Fibroblast of skin of abdomen (primary cell): ENCODE data around the gene CXCL9.
A peak's percentile ranks its signal among the peaks of the same experiment; 100 is the strongest.
"Not testable (repeated sequence)": the region's sequence is repeated elsewhere in the genome, so short reads cannot be mapped to it uniquely, and the experiment has no call there.

Experiments used
- DNase-seq: peaks from one replicate; pipeline ENCODE4 v3.0.0-alpha.2; 2013

The CXCL9 gene

DNA sequence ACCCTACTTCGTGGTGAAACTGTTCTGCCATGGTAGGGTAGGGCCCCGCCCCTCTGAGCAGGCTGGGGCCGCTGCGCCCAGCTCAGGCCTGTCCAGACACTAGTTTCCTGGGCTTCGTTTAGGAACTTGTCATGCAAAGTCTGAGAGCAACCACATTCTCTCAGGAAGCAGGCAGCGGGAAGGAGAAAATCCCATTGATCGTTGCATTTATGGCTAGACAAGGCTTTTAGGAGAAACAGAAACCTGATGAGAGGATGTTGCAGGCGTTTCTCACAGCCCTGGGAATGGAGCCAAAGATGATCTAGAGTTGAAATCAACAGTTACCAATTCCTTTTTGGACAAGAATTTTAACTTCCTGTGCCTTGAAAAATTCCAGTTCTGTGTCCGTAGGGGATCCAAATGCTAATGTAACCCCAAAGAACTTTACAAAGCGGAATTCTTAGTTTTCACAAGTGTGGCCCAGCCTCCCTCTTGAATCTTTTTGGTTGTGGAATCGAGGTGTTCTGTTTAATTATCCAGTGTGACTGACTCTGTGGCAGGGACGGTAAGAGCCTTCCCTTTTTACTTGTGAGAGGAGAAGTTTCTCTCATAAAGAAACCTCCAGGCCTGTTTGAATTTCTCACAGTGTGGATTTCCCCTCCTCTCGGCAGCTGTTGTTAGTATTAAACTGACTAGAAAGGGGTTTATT, 4.5 kb upstream of the CXCL9 start:
- peak; percentile 83 for DNase-seq

DNA sequence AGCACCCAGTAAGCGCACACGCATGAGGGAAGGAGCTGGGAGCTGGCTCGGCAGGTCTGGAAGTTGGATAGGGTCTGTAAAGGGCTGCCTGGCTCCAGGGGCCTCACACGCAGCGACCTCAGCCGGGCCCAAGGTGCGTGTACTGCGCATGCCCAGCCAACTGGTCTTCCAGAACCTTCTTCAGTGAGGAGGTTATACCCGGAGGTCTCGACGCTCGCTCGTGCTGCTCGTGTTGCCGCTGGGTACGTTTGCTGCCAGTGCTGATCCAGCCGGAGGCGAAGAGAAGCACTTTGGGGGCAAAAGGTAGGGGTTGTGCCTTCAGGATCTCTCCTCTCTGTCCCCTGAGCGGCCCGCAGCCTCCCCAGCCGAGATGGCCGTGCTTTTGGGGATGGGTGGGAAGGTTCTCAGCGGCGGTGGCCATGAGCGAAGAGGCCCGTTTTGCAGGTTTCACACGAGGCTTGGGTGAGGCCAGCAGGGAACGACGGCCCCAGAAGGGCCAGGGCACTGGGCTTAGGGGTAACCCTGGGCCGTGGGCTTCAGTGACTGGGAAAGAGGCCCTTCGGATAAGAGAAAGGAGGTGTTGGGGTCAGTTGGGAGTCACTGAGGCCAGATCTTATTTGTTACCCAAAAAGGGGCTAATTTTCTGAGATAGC, 3.8 kb upstream of the CXCL9 start:
- no peak for DNase-seq

DNA sequence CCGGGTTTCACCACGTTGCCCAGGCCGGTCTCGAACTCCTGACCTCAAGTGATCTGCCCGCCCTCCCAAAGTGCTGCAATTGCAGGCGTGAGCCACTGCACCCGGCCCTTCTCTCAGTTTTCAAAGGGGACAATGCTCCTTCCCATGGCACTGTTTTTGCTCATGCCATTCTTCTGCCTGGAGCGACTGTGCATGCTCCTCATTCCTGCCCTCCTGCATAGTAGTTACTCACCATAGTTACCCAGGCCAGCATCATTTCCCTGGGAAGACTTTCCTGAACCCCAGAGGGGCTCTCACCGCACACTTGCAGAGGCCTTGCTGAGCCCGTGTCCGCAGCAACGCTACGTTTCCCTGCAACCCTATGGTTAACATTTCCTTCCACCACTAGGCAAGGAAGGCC, 3.3 kb upstream of the CXCL9 start:
- no peak for DNase-seq

DNA sequence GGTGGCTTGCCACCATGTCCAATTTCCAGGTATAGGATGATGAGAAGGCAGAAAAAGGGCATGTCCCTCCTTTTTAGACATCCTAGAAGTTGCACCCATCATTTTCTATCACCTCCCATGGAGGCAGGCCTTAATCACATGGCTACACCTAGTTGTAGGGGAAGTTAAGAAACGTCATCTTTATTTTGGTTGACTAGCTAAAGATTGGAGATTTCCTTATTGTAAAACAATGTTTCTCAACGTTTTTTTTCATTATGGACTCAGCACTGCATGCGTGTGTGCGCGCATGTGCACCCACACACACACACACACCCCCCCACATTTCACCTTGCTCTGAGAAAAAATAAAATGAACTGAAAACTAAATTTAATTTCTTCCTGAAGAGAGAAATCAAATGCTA, 2.0 kb upstream of the CXCL9 start:
- no peak for DNase-seq

DNA sequence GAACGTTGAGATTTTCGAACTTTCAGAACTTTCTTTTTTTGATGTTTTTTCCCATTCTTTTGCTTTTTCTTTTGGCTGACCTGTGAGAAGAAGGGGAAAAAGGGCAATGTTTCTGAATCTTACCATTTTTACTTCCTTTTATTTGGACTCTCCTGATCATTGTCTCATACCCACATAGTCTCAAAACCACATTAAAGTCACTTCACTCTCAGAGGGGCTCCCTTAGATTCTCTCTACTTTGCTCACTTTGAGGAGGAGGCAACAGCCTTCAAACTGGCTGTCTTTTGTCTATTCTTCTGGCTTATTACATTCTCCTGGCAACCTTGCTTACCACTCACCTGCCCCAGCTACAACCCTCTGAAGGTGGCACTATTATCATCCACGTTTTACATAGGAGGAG, 3.7 kb downstream of the CXCL9 start:
- no peak for DNase-seq

DNA sequence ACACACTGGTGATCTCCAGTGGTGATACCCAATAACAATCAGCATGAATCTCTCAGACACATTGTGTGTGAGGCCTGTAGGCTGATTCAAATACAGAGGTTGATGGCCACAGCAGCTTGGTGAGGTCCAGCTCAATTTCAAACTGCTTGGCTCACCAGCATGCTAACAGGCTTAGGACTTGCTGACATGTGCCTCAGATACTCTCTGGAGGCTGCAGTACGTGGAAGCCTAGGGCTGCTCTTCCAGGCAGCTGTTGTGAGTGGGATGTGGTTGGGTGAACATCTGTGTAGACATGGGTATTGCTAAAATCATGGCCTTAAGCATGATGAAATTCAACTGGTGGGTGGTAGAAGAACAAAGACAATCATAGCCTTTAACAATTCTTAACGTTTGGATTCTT, 4.3 kb downstream of the CXCL9 start:
- no peak for DNase-seq

DNA sequence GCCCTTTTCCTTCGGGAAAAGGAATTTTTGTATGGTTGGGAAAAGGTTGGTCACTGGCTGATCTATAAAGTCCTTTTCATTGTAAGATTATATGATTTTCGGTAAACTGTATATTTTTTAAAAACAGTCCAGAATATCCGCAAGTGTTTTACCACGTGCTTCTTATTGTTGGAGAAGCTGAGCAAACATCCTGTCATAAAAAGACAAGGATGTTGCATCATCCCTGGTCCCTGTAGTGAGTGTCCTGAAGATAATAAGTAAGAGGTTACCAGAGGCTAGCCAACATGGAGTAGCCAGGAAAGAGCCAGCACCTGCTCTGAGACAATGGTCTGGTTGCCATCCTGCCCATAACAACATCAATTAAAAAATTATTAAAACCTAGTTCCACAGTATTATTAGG, 5.1 kb downstream of the CXCL9 start:
- DNase-seq = no peak

DNA sequence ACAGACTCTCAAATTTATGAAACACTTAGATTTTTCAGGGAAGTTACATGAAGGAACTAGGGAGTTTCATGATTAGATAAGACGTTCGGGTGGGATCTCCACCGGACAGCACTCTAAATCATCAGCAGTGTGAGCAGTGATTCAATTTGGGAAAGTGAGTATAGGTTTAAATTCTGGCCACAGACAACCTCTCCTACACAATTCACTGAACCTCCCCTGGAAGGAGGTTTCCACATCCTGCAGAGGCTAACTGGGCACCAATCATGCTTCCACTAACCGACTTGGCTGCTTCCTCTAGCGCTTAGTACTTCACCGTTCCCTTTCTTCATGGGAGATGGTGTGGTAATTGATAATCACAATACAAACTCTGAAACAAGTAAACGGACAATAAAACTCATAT, 5.6 kb downstream of the CXCL9 start:
- no peak for DNase-seq

DNA sequence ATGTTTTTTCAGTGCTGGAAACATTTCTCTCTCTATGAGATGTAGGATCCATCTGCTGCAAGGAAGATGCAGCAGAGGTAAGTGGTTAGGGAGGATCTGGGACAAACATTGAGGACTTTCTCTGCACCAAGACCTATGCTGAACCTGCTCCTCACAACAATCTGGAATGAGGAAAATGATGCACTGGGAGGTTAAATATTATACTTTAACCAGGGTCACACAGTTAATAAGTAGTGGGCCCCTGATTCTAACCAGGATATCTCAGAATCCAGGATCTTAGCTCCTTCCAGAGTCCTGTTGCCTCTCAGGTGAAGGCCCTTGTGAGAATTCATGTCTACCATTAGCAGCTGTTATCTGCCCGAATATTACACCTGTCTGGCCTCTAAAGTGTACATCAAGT, 7.0 kb downstream of the CXCL9 start:
- no peak for DNase-seq

DNA sequence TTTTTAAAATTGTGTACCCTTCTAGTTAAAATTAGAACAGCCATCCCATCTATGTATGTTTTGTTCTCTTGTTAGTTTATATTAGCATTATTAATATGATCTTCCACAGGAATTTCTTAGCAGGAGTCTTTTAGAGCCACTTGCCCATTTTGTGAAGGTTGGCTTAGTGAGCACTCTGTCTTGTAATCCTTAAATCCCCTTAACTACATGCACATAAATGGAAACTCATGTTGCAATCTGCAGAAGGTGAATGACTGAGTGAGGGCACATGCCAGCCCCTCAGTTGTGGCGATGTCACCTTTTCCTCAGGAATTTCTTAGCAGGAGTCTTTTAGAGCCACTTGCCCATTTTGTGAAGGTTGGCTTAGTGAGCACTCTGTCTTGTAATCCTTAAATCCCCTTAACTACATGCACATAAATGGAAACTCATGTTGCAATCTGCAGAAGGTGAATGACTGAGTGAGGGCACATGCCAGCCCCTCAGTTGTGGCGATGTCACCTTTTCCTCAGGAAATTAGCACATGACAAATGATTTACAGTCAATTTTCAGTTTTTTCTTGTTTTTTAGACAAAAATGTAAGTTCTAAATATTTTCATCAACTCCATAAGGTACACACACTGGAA, 8.7 kb downstream of the CXCL9 start:
- not testable (repeated sequence) for DNase-seq

DNA sequence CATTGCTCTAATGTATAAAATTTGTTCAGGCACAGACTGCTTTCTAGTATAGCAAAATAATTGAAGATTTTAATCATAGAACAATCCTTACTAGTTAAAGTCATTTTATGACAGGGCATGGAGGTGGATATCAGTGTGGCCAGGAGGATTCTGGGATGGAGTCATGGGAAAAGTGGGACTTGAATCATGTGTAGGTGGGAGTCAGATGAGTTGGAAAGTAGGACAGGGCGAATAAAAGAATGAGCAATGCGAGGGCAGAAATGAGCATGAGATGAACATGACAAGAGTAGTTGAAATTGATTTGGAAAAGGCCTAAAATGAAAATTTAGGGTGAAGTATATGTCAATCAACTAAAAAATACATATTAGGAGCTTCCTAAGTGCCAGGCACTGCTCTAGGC, 9.4 kb downstream of the CXCL9 start:
- no peak for DNase-seq

DNA sequence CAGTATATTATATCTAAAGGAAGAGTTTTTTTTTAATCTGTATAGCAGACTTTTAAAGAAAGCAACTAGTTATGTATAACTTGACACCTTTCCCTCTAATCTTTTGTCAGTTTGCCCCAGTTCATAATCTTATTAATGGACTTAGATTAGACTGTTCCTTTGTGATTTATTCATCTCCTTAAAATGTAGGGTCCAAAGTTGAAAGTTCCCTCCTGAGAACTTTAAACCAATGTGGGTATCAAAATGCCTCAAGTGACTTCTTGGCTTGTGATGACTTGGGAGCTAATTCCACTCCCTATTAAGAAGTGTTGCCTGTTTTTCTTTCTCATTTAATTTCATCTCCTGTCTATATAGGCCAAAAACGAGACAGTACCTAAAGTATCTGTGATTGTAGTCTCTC, 10.2 kb downstream of the CXCL9 start:
- no peak for DNase-seq

DNA sequence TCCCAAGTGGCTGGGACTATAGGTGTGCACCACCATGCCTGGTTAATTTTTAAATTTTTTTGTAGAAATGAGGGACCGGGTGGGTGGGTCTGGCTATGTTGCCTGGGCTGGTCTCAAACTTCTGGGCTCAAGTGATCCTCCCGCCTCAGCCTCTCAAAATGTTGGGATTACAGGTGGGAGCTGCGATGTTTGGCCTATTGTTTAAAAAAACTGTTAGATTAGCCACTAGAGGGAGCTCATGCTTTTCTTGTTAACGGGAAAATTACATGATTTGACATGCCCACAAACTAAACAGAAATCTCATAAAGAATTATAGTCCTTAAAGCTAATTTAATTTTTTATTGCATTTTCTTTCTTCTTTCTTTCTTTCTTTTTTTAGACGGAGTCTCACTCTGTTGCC, 11.6 kb downstream of the CXCL9 start:
- DNase-seq = peak; percentile 44

DNA sequence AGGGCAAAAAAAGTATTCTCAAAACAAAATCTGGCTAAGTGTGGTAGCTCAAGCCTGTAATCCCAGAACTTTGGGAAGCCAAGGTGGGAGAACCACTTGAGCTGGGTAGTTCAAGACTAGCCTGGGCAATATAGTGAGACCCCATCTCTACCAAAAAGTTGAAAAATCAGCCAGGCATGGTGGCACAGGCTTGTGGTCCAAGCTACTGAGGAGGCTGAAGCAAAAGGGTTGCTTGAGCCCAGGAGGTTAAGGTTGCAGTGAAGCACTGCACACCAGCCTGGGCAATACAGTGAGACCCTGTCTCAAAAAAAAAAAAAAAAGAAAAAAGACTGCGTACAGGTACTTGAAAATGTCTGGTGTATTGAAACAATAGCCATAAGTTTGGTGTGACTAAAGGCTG, 14.8 kb downstream of the CXCL9 start:
- DNase-seq = no peak

DNA sequence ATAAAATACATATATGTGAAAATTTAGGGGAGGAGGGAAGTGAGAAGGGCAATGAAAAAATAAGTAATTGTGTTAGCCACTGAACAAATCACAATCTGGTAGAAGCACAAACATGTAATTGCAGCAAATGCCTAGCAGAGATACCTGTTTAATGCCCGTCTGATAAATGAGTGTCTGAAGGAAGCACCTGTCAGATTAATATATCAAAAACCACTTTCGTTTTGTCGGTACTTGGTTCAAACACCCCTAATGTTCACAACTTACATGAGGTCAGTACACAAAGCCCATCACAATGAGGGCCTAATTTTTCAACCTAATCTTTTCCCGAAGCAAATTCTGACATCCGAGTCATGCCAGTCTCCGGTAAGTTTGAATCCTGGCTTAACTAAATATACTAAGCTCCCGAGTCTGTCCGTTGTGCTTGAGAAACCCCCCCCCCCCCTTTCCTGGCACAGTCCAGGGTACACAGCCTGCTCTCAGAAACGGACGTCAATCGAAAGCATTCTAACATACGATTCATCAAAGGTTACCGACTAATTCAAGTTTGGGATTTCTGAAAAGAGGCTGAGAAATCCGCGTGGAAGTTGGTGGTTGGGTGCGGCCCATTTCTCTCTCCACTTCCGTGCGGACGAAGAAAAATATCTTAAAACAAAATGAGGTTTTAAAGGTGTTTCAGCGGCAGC, 17.3 kb downstream of the CXCL9 start:
- DNase-seq = no peak

DNA sequence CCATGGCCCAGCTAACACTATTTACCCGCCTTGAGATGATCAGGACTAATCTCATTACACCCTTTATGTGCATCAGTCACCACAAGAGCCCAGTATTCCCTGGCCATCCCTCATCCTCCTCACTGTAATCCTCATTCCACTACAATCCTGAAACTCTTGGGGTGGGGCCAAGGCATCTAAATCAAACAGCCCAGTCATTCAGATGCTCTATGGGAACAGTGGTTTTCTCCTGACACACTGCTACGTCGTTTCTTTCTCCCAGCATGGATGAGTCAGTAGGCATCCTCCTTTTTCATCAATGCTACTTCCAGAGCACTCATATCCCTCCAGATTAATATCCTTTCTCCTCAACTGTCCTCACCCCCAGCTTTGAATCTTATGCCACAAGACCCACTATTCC, 22.2 kb downstream of the CXCL9 start:
- DNase-seq = peak; percentile 94

DNA sequence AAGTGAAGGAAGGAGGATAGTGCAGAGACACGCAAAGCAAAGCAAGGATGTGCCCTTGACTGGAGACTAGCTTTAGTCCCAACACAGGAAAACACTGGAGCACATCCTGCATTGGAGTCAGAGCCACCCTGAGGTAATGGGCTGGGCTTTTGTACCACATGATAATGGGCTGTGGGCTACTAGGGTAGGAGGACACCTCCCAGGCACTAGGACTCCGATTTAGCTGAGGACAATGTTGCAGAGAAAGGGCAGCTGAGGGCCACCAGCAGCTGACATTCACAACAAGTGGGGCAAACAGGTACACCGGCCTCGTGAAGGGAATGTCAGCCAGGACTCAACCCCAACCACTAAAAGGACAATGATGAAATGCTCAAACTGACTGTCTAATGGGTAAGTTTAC, 26.7 kb downstream of the CXCL9 start:
- no peak for DNase-seq

DNA sequence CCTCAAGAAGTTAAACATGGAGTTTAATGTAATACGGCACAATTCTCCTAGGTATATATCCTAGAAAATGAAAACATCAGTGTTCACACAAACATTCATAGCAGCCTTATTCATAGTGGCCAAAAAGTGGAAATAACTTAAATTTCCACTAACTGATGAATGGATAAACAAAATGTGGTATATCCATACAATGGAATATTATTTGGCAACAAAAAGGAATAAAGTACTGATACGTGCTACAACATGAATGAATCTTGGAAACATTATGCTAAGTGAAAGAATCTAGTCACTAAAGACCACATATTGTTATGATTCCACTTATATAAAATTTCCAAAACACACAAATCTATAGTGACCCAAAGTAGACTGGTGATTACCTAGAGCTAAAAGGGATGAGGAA, 31.1 kb downstream of the CXCL9 start:
- DNase-seq = no peak

DNA sequence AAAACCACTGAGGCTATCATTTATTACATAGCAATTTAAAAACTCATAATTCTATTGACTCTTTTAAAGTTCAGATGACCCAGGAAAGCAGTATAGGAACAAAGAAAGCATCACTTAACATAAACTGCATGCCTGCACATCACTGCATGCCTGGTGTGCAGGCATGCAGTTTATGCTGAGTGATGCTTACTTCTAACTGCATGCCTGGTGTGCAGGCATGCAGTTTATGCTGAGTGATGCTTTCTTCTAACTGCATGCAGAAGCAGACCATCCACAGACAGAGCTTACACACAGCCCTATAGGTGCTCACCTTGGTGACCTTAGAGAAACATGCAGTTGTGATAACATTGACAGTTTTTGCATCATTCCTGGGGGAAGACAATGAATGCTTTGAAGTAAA, 33.5 kb downstream of the CXCL9 start:
- DNase-seq = no peak

DNA sequence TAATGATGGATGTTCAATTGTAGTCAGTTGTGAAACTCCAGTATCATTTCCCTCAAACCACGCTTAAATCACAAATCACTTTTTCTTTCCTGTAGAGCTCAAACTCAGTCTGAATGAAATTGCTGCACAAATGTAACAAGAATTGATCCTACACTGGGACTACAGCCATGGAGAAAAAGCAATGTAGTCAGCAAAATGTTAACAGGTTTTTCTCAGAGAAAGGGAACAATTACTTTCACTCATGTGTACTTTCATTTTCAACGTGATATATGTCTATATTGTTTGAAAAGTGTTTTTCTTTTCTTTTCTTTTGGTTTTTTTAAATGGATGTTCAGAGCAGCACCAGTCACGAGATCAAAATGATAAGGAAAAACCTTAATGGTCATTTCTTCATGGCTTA, 39.2 kb downstream of the CXCL9 start:
- no peak for DNase-seq

DNA sequence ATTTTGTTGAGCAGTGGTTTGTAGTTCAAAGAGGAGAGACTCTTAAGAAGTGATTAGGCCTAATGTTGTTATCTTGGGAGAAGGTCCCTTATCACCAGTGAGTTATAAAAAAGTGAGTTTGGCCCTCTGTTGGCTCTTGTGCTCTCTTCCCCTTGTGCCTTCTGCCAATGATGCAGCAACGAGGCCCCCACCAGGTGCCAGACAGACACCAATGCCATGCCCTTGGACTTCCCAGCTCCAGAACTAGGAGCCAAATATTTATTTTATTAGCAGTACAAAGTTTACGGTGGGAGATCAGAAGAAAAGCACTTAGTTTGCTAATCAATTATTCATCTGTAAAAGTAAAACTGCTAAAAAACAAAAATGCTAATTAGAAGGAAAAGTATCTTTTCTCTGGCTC, 43.8 kb downstream of the CXCL9 start:
- no peak for DNase-seq

DNA sequence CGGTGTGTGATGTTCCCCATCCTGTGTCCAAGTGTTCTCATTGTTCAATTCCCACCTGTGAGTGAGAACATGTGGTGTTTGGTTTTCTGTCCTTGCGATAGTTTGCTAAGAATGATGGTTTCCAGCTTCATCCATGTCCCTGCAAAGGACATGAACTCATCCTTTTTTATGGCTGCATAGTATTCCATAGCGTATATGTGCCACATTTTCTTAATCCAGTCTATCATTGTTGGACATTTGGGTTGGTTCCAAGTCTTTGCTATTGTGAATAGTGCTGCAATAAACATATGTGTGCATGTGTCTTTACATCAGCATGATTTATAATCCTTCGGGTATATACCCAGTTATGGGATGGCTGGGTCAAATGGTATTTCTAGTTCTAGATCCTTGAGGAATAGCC, 45.2 kb downstream of the CXCL9 start:
- not testable (repeated sequence) for DNase-seq

DNA sequence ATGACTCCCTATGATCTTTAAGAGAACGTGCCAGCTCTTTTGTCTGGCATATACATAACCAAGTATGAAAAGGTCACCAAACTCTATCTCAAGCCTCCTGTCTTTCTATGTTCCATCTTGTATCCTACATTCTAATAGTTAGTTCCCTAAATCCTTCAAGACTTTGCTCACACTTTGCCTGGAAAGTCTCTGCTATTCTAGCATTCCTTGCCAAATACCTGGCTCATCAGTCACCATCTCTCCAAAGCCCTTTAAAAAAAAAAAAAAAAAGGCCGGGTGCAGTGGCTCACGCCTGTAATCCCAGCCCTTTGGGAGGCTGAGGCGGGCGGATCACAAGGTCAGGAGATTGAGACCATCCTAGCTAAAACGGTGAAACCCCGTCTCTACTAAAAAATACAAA, 48.8 kb downstream of the CXCL9 start:
- DNase-seq = peak; percentile 19

DNA sequence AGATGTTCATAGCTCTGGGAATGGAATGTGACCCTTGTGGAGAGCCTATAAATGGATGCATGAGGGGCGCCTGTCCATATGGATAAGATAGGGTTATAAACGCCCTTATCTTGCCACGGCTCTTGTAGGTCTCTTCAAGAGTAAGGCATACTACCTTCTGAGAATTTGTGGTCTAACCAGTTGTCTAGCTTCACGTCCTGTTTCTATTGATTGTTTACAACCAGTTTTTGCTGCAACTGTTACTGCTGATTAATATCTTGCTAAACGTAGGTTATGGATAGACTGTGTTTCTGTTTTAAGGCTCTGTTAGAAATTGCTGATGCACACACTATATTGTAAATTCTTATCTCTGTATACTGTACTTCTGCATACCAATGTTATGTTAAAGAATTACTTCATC, 52.5 kb downstream of the CXCL9 start:
- not testable (repeated sequence) for DNase-seq
